ENCODE results near the gene GAS6. TPM values are rescaled to one million over a fixed set of nuclear protein-coding genes. Genes with fewer than 3 reads are reported as not detected.

Gene GAS6
- total RNA-seq, 6 experiments from 2014 or later = 669 to 813 (median 715) TPM

- H3K27me3 Mint-ChIP-seq (ENCODE audit: insufficient read depth) = peaks cover 22% of the 10 kb centered on the region
- H3K27ac Mint-ChIP-seq = peak overlapping the region; percentile 53; the same call in 1 of the 2 replicates
- peaks cover 29% of the 10 kb centered on the region for H3K4me1 Mint-ChIP-seq (ENCODE audit: low read depth)
- peaks cover 4% of the 10 kb centered on the region; the same call in 1 of the 2 replicates for H3K9me3 Mint-ChIP-seq
- no peak for TF ChIP-seq CTCF (IDR thresholded peaks at IDR 0.05)
- DNase-seq = no peak
- peaks cover 32% of the 10 kb centered on the region for H3K36me3 Mint-ChIP-seq (ENCODE audit: low read depth)
- no peak overlapping the region for H3K4me3 Mint-ChIP-seq
Observed at GRCh38 chr13:113825841-113826240, 38.0 kb downstream of the GAS6 start.

GRCh38 chr13:113823771-113824170 lies 40.1 kb downstream of the GAS6 start:
- peaks cover 32% of the 10 kb centered on the region for H3K36me3 Mint-ChIP-seq (ENCODE audit: low read depth)
- H3K4me1 Mint-ChIP-seq (ENCODE audit: low read depth) = peaks cover 37% of the 10 kb centered on the region
- H3K27ac Mint-ChIP-seq = peak overlapping the region; percentile 67; the same call in 1 of the 2 replicates
- H3K4me3 Mint-ChIP-seq = no peak overlapping the region; the same call in 1 of the 2 replicates
- no peak for TF ChIP-seq CTCF (IDR thresholded peaks at IDR 0.05)
- H3K9me3 Mint-ChIP-seq = peaks cover 4% of the 10 kb centered on the region; the same call in 1 of the 2 replicates
- H3K27me3 Mint-ChIP-seq (ENCODE audit: insufficient read depth) = peaks cover 32% of the 10 kb centered on the region
- DNase-seq = no peak

- H3K9me3 Mint-ChIP-seq = peaks cover 4% of the 10 kb centered on the region; the same call in 1 of the 2 replicates
- H3K4me3 Mint-ChIP-seq = peak overlapping the region; percentile 52; the same call in 1 of the 2 replicates
- peaks cover 37% of the 10 kb centered on the region for H3K4me1 Mint-ChIP-seq (ENCODE audit: low read depth)
- no peak for TF ChIP-seq CTCF (IDR thresholded peaks at IDR 0.05)
- peak overlapping the region; percentile 67 for H3K27ac Mint-ChIP-seq
- peaks cover 33% of the 10 kb centered on the region for H3K27me3 Mint-ChIP-seq (ENCODE audit: insufficient read depth)
- H3K36me3 Mint-ChIP-seq (ENCODE audit: low read depth) = peaks cover 32% of the 10 kb centered on the region
- no peak for DNase-seq
Observed at GRCh38 chr13:113822956-113823744, 40.7 kb downstream of the GAS6 start.

GRCh38 chr13:113822266-113822665 lies 41.6 kb downstream of the GAS6 start:
- peaks cover 31% of the 10 kb centered on the region for H3K36me3 Mint-ChIP-seq (ENCODE audit: low read depth)
- no peak for TF ChIP-seq CTCF (IDR thresholded peaks at IDR 0.05)
- peaks cover 41% of the 10 kb centered on the region for H3K27me3 Mint-ChIP-seq (ENCODE audit: insufficient read depth)

GRCh38 chr13:113821847-113822246 lies 42.0 kb downstream of the GAS6 start:
- H3K27ac Mint-ChIP-seq = peak overlapping the region; percentile 96
- H3K36me3 Mint-ChIP-seq (ENCODE audit: low read depth) = peaks cover 29% of the 10 kb centered on the region
- no peak for TF ChIP-seq CTCF (IDR thresholded peaks at IDR 0.05)
- no peak for DNase-seq
- H3K9me3 Mint-ChIP-seq = peaks cover 9% of the 10 kb centered on the region
- H3K27me3 Mint-ChIP-seq (ENCODE audit: insufficient read depth) = peaks cover 43% of the 10 kb centered on the region
- H3K4me1 Mint-ChIP-seq (ENCODE audit: low read depth) = peaks cover 48% of the 10 kb centered on the region
- peak overlapping the region; percentile 84 for H3K4me3 Mint-ChIP-seq

More at GRCh38 chr13:113822266-113822665, 41.6 kb downstream of the GAS6 start:
- peaks cover 44% of the 10 kb centered on the region for H3K4me1 Mint-ChIP-seq (ENCODE audit: low read depth)
- H3K9me3 Mint-ChIP-seq = peaks cover 9% of the 10 kb centered on the region
- H3K4me3 Mint-ChIP-seq = no peak overlapping the region
- peak overlapping the region; percentile 96; the same call in 1 of the 2 replicates for H3K27ac Mint-ChIP-seq
- no peak for DNase-seq
